Mucosa of stomach (tissue), 1 donor: ENCODE measurements around the gene LIMS1.
"Not testable (repeated sequence)": the region's sequence is repeated elsewhere in the genome, so short reads cannot be mapped to it uniquely, and the experiment has no call there.

Experiments
- H3K27me3 ChIP-seq: one replicate; pipeline ENCODE4 v1.7.0; 2013; ENCODE audit warnings: mild to moderate bottlenecking, low read length; ENCODE audit not compliant: control insufficient read depth, insufficient read depth
- H3K36me3 ChIP-seq: one replicate; pipeline ENCODE4 v1.7.0; 2013; ENCODE audit warnings: low read length; ENCODE audit not compliant: control insufficient read depth, insufficient read depth
- H3K4me1 ChIP-seq: one replicate; pipeline ENCODE4 v1.7.0; 2013; ENCODE audit warnings: mild to moderate bottlenecking, low read length; ENCODE audit not compliant: control insufficient read depth, insufficient read depth
- H3K4me3 ChIP-seq: one replicate; pipeline ENCODE4 v1.7.0; 2013; ENCODE audit warnings: low read length
- H3K9ac ChIP-seq: one replicate; pipeline ENCODE4 v1.7.0; 2013; ENCODE audit warnings: mild to moderate bottlenecking, low read length, moderate library complexity
- H3K9me3 ChIP-seq: one replicate; pipeline ENCODE4 v1.7.0; 2013; ENCODE audit warnings: mild to moderate bottlenecking, low read length, moderate library complexity; ENCODE audit not compliant: control insufficient read depth
- donor health status: Pancreatic carcinoma.

The LIMS1 gene

DNA sequence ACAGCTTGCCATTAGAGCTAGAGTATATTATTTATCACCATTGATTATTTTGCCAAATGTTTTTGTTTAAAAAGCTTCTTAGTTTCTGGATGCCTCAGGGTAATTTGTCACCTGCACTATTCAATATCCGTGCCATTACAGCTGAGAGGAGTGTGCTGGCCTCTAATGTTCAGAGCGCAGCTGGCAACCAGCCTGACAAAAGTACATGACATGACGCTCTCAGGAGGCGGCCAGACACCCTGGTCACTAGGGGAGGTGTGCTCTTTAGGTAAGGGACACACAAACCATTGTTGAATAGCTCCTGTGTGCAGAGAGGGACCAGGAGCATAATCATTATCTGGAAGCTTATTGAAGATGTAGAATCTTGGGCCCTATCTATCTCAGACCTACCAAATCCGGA, 20.3 kb downstream of the LIMS1 start:
- H3K4me3 ChIP-seq, result no peak overlapping the region
- no peak overlapping the region for H3K9ac ChIP-seq
- H3K36me3 ChIP-seq, result no peaks in the 10 kb centered on the region
- H3K27me3 ChIP-seq, result no peaks in the 10 kb centered on the region
- no peaks in the 10 kb centered on the region for H3K9me3 ChIP-seq
- no peaks in the 10 kb centered on the region for H3K4me1 ChIP-seq

DNA sequence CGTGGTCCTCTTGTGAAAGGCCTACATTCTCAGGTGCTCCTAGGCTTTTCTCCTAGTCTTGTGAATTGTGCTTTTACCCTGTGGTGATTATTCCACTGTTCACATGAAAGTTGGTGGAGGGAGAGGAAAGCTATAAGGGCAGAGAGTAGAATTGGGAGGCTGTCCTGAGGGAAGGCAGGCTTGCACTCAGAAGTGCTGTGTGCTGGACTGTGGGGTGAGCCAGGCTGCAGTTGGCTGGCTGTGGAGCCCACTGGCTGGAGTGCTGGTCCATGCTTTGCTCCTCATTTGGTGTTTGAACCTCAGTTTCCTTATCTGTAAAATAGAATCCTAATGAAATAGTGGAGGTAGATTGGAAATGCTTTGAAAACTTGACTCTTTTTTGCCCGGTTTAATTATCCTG, 21.3 kb downstream of the LIMS1 start:
- Histone ChIP-seq H3K27me3 (no peaks in the 10 kb centered on the region), H3K4me1 (peaks cover 3% of the 10 kb centered on the region), H3K9ac (no peak overlapping the region), H3K4me3 (no peak overlapping the region), H3K36me3 (no peaks in the 10 kb centered on the region), H3K9me3 (no peaks in the 10 kb centered on the region)

- H3K9ac ChIP-seq, H3K4me3 ChIP-seq, H3K9me3 ChIP-seq, H3K27me3 ChIP-seq, H3K36me3 ChIP-seq: not testable (repeated sequence)
- peaks cover 11% of the 10 kb centered on the region for H3K4me1 ChIP-seq
Observed at GRCh38 chr2:108556581-108556980, 22.3 kb downstream of the LIMS1 start.

GRCh38 chr2:108560241-108560811, 26.1 kb downstream of the LIMS1 start:
- Histone ChIP-seq H3K4me1 (peaks cover 11% of the 10 kb centered on the region), H3K9ac (no peak overlapping the region), H3K9me3 (no peaks in the 10 kb centered on the region), H3K36me3 (no peaks in the 10 kb centered on the region), H3K27me3 (no peaks in the 10 kb centered on the region), H3K4me3 (no peak overlapping the region)

DNA sequence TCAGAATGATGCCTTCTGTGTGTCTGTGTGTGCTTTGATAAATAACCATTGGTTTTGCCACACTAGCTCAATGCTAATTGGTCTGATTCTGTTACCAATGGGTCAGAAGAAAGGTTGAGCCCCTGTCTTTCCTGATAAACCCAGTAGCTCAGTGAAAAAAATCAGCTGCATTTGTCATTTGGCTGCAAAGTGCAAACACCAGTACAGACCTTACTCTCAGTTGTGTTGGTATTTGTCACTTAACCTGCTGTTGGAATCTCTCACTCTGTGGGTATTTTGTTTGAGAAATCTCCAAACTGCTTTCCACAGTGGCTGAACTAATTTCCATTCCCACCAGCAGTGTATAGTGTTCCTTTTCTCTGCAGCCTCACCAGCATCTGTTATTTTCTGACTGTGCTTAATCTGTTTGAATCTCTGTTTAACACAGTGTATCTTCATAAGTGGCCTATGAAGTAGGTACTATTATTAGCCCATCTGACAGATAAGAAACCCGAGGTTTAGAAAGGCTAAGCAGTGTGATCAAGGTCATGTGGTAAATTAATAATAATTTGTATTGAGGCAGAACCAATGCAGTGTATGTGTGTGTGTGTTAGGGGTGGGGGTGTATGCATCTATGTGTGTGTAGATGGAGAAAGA, 26.7 kb downstream of the LIMS1 start:
- H3K4me1 ChIP-seq, result peaks cover 11% of the 10 kb centered on the region
- H3K27me3 ChIP-seq, result no peaks in the 10 kb centered on the region
- H3K9ac ChIP-seq, result no peak overlapping the region
- no peaks in the 10 kb centered on the region for H3K36me3 ChIP-seq
- H3K9me3 ChIP-seq, result no peaks in the 10 kb centered on the region
- H3K4me3 ChIP-seq, result no peak overlapping the region

DNA sequence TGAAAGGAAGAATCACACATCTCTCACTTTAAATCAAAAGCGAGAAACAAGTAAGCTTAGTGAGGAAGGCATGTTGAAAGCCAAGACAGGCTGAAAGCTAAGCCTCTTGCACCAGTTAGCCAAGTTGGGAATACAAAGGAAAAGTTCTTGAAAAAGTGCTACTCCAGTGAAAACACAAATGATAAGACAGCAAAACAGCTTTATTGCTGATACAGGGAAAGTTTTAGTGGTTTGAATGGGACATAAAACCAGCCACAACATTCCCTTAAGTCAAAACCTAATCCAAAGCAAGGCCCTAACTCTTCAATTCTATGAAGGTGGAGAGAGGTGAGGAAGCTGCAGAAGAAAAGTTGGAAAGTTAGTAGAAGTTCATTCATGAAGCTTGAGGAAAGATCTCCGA, 28.0 kb downstream of the LIMS1 start:
- peaks cover 11% of the 10 kb centered on the region for H3K4me1 ChIP-seq
- no peak overlapping the region for H3K9ac ChIP-seq
- H3K9me3 ChIP-seq, result no peaks in the 10 kb centered on the region
- no peaks in the 10 kb centered on the region for H3K27me3 ChIP-seq
- H3K4me3 ChIP-seq, result no peak overlapping the region
- no peaks in the 10 kb centered on the region for H3K36me3 ChIP-seq

- Histone ChIP-seq H3K36me3 (no peaks in the 10 kb centered on the region), H3K27me3 (no peaks in the 10 kb centered on the region), H3K4me1 (peaks cover 11% of the 10 kb centered on the region), H3K4me3 (no peak overlapping the region), H3K9me3 (no peaks in the 10 kb centered on the region), H3K9ac (no peak overlapping the region)
Observed at GRCh38 chr2:108564510-108564909, 30.2 kb downstream of the LIMS1 start.

GRCh38 chr2:108565778-108566375, 31.6 kb downstream of the LIMS1 start:
- Histone ChIP-seq H3K4me1 (peaks cover 5% of the 10 kb centered on the region), H3K36me3 (no peaks in the 10 kb centered on the region), H3K9me3 (no peaks in the 10 kb centered on the region), H3K27me3 (no peaks in the 10 kb centered on the region), H3K9ac (no peak overlapping the region), H3K4me3 (no peak overlapping the region)

- Histone ChIP-seq H3K4me1 (peaks cover 9% of the 10 kb centered on the region), H3K27me3 (no peaks in the 10 kb centered on the region)
Observed at GRCh38 chr2:108570416-108570815, 36.1 kb downstream of the LIMS1 start.

DNA sequence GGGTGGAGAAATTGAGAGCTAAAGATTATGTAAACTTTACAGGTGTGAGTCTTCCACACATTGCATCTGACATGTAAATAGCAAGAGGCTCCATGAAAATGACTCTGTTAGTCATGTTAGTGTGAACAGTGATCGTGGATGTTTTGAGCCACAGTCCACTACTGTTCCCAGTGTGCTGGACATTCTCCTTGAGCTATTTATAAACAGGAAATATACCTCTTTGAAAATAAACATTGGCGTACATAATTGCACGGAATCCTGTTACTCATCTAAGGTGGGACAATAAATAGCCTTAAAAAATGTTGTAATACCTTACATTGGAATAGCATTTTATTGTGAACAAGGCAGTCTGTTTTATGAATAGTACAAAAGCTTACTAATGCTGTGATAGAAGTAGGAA, 37.0 kb downstream of the LIMS1 start:
- no peaks in the 10 kb centered on the region for H3K27me3 ChIP-seq

More at GRCh38 chr2:108570416-108570815, 36.1 kb downstream of the LIMS1 start:
- H3K9me3 ChIP-seq, result no peaks in the 10 kb centered on the region
- H3K4me3 ChIP-seq, result no peak overlapping the region
- no peak overlapping the region for H3K9ac ChIP-seq
- H3K36me3 ChIP-seq, result no peaks in the 10 kb centered on the region

DNA sequence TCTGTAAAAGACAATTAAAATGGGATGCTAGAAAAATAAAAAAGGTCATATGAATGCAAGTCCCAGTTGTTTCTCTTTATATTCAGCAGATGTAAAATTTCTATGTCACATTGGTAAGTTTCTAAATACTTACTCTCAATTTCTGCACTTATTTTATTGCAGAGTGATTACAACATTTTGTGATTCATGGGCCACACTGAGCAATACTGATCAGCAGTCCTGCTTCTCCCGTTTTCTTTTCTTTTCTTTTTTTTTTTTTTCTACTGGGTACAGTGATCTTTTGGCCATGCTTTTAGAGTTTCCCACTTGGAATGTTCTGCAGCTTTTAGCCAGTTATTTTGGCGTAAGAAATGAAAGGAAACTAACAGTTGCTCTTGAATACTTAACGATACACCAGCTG, 38.8 kb downstream of the LIMS1 start:
- peaks cover 24% of the 10 kb centered on the region for H3K4me1 ChIP-seq
- H3K9me3 ChIP-seq, result no peaks in the 10 kb centered on the region
- H3K9ac ChIP-seq, result no peak overlapping the region
- no peak overlapping the region for H3K4me3 ChIP-seq
- no peaks in the 10 kb centered on the region for H3K36me3 ChIP-seq
- H3K27me3 ChIP-seq, result no peaks in the 10 kb centered on the region

More for the DNA sequence above, 37.0 kb downstream of the LIMS1 start:
- no peaks in the 10 kb centered on the region for H3K9me3 ChIP-seq
- H3K9ac ChIP-seq, result no peak overlapping the region
- no peak overlapping the region for H3K4me3 ChIP-seq
- no peaks in the 10 kb centered on the region for H3K36me3 ChIP-seq
- peaks cover 18% of the 10 kb centered on the region for H3K4me1 ChIP-seq

- no peak overlapping the region for H3K4me3 ChIP-seq
- no peaks in the 10 kb centered on the region for H3K27me3 ChIP-seq
- peaks cover 24% of the 10 kb centered on the region for H3K4me1 ChIP-seq
- H3K9ac ChIP-seq, result no peak overlapping the region
- no peaks in the 10 kb centered on the region for H3K36me3 ChIP-seq
- no peaks in the 10 kb centered on the region for H3K9me3 ChIP-seq
Observed at GRCh38 chr2:108574332-108574731, 40.1 kb downstream of the LIMS1 start.
